Dedifferentiated amniotic fluid mesenchymal stem cell (primary cell): ENCODE measurements around the gene ITIH1.

Experiments used
- DNase-seq: peaks from one replicate; pipeline ENCODE4 v3.0.0-alpha.2; 2016; ENCODE audit errors: extremely low spot score

The ITIH1 gene

GRCh38 chr3:52839268-52839575 lies 61.8 kb downstream of the ITIH1 start:
- no peak for DNase-seq

- DNase-seq, result no peak
Observed at GRCh38 chr3:52839892-52840545, 62.6 kb downstream of the ITIH1 start.

GRCh38 chr3:52841211-52841980 lies 64.0 kb downstream of the ITIH1 start:
- no peak for DNase-seq
